HCEC 1CT (cell line): ENCODE data around the gene GRIK3.

ENCODE experiments used
- DNase-seq: peaks from one replicate; pipeline ENCODE4 v3.0.0-alpha.2; 2017

GRIK3 gene

DNA sequence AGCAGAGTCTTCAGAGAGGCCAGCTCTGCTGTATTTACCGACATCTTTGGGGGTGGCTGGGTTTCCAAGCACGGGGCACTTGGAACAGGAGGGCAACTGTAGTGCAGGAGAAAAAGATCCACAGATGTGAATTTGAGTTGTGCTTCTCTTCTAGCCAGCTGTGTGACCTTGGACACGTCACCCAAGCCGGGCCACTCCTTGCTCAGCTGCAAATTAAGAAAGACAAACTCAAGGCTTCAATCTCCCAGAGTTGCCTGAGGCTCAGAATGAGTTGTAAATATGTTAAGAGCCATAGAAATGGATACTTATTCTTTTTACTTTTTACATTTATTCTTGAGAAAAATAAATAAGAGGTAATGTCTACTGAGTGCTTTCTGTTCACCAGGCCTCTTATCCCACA lies 24.3 kb downstream of the GRIK3 start:
- DNase-seq, result no peak

DNA sequence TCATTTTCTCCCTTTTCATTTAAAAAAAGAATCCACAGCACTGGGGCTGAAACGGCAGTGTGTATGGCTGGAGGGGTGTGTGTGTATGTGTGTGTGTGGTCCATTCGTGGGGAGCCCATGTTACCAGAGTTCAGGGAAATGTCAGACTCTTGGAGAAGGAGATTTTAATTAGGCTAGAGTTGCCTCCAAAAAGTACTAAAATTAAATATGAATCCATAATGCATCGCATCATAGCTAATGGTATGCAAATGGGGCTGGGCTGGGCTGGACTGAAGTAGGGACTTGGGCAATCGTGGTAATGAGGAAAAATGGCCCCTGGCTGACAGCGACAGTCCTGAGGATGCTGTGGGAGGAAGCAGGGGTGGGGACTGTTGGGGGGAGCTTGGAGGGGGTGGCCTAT lies 24.8 kb downstream of the GRIK3 start:
- DNase-seq, result no peak

DNA sequence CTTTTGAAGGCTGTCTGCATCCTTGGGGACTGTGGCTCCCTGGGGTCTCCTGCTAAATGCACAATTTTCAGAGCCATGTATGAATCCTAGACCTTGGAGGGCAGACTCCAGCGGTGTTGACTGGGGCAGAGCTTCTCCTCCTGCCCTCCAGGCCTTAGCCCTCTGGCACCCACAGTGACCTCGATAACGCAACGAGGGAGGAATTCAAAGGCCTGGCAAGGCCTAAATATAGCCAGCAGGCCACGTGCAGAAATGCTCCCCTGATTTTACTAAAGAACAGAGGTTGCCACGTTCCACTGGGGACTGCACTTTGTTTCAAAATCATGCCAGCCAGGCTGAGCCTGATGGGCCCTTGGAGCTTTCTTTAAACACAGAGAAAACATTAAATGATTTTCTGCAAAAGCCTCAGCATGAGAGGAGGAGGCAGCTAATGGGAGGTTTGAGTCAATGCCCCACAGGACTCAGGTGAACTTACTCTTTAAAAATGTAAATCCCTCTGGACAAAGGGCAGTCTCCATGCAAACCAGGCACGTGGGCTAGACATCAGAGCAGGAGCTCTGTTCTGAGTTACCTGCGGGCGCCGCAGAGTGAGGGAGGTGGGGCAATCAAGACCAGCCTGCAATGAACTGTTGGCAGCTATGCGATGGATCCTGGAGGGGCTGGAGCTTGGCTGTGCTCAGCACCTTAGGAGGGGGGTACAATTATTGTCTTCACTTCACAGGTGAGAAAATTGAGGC lies 28.0 kb downstream of the GRIK3 start:
- no peak for DNase-seq

DNA sequence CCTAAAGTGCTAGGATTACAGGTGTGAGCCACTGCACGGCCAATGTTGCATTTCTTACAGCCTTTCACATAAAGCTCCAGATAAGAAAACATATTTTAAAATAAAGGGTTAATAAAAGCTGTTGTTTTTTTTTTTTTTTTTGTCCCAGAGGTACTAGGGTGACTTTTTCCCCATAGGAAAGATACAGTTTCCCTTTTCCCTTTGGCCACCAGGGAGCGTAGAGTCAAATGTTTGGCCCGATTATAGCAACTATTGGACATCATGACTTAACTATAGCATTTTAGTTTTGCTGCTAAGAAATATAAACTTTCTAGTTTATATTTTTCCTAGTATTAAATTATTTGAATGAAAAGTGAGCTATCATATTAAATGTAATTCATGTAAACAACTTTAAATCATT lies 31.4 kb downstream of the GRIK3 start:
- no peak for DNase-seq

DNA sequence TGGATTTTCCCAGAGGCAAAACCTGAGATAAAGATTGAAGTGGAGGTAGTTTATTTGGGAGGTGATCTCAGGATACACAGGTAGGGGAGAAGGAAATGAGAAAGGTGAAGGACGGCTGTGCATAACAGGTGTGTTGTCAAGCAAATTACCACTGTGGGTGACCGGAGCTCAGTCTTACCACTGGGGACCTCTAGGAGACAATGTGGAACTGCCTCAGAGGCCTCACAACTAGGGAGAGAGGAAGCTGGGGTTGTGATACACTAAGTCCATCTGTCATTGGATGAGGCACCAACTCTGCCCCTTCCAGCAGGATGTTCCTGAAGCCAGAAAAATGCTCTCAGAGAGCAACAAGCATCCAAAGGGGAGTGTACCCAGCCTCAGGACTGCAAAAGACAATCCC lies 32.6 kb downstream of the GRIK3 start:
- DNase-seq, result no peak

DNA sequence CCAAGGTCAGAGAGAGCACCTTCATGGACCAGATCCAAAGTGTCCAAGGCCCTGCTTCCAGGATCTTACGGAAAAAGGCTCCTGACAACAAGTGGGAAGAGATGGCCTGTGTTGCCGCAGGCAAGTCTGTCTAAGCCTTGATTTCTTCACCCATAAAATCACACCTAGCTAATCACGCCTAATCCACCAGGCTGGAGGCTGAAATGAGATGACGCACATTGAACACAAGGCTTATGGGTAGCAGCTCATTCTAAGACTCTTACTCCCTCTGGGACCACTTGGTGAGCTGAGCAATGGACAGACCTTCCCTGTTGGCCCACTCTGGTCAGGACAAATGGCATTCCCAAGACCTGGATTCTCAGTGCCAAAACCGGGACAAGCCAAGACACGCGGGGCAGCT lies 38.2 kb downstream of the GRIK3 start:
- no peak for DNase-seq

DNA sequence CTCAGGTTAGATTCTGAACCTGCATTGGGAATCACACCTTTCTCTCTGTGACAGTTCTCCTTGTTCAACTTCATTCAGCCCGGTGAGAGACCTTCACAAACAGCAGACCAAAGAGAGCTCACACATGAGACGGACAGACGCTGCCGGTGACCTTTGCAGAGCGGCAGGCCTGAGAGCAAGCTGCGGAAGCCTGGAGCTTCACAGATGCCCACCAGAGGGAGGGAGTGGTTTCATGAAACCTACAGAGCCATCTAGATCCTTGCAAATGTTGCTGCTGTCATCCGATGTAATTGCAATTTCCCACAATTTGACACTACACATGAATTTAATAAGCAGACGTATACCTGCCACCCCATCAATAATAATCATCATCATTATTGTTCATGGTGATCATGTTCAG lies 39.4 kb downstream of the GRIK3 start:
- DNase-seq, result no peak

DNA sequence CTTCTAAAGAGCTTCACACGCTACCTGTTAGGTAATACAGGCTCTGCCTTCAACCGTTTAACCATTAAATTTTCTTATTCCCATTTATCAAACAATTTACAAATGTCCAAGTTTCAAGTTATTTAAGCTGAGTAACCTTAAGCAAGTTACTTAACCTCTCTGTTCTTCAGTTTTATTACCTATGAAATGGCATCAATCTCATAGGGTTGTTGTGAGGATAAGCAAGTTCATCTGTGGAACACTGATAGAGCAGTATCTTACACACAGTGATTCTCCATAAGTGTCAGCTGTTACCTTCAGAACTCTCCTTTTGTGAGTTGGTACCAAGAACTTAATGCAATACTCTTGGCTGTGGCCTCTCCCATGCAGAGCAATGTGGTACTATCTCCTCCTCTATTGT lies 40.0 kb downstream of the GRIK3 start:
- no peak for DNase-seq

DNA sequence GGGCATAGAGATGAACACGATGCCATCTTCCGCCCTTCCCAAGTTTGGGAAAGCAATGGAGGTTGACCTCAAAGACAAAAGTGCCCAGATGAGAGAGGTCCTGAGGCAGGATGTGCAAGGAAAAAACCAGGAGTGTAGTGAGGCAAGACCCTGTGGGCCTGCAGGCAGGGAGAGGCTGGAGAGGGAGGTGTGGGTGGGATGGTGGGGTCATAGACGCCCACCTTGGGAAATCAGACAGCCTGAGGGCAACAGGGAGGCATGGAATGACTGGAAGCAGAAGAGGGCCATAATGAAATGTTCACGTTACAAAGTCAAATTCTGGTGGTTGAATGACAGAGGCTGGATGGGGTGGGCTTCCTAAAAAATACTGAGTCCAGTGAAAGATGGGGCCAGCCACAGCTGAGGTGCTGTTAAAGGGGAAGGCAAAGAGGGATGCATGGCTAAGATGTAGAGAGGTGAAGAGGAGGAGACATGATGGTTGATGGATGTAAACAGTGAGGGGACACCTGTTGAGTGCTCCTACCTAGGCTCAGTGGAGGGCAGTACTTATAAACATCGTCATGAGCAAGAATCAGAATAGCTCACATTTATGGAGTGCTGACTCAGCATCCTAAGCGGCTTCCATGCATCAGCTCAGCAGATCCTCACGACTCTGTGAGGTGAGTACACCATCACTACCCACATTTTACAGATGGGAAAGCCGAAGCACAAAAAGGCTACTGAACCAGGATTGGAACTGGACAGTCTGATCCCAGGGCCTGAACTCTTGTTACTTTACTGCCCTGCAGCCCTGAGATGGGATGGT lies 42.0 kb downstream of the GRIK3 start:
- no peak for DNase-seq

DNA sequence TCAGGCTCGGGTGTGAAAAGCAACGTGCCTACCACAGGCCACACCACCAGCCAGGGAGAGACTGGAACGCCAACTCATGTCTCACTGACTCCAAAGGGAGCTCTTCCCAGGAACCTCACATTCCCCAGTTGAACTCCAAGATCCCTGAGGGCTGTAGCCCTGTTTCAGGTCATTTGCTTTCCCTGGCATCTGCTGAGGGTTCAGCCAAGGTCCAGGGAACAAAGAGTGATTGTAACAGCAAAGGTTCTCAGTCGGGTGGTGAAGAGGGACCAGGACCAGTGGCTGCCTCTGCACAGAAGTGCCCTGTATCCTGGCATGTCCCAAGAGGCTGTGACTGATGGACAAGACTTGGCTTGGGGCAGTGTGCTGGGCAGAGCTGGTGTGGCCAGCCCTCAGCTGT lies 42.8 kb downstream of the GRIK3 start:
- no peak for DNase-seq

DNA sequence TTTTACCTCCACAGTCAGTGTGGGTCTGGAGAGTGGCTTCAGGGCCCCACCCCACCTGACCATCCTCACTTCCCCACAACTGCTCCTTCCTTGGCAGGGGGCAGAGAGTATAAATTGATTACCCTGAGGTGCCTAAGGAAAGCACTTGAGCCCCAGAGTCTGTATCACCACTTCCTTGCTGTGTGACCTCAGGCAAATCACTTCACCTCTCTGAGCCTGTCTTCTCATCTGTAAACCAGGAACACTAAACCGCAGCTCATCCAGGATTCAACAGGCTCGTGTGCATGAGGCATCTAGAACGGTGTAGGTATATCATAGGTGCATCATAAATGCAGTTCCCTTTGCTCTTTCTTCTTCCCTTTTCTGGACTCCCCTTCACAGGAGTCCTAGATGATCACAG lies 43.4 kb downstream of the GRIK3 start:
- no peak for DNase-seq

DNA sequence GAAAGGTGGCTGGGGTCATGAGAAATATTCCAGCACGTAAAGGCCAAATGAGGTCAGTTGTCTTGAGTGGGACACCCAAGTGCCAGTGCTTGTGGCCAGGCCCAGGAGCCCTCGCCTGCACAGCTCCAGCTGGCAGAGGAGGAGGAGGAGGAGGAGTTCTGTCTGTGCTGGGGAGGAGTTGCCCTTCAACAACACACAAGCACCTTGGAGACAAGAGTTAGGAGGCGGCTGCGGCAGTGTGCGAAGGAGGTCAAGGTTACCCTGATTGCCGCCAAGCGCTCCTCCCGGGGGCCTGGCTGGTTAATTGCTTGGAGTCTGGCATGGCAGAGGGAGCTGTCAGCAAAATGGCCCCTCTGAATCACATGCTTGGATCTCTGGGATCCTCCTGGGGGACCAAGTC lies 45.1 kb downstream of the GRIK3 start:
- DNase-seq, result no peak

DNA sequence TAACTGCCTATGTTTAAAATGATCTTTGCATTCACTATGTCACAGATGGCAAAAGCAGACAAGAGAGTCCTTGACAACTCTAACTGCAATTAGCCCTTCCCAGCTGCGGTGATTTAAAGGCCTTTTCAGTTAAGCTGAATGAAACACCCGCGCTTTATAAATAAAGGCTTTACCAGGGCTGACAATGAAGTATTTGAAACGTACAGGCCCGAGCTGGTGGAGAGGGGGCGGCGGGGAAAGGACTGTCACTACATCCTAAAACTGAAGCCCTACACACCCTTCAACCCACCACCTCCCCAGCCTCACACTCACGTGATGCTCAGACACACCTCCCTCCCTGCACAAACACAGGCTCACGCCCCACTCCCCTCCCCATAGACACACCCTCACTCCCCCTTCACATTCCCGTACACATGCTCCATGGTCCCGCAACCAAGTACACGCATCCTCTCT lies 45.5 kb downstream of the GRIK3 start:
- no peak for DNase-seq

DNA sequence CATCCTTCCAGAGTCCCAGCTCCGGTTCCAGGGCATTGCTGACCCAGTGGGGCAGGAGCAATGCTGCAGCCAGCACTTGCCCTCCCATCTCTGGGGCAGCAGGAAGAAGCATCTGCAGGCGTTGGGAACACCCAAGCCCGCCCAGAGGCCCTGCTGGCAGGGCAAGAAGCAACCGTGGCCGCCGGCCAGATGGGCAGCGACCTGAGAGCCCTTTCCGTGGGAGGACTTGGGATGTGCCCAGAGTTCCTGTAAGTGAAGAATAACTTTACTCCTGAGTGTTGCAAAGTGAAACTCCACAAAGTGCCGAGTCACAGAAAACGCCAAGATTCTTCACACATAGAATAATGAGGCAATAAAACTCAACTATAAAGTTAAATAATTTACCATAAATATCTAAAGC lies 46.0 kb downstream of the GRIK3 start:
- DNase-seq, result no peak

DNA sequence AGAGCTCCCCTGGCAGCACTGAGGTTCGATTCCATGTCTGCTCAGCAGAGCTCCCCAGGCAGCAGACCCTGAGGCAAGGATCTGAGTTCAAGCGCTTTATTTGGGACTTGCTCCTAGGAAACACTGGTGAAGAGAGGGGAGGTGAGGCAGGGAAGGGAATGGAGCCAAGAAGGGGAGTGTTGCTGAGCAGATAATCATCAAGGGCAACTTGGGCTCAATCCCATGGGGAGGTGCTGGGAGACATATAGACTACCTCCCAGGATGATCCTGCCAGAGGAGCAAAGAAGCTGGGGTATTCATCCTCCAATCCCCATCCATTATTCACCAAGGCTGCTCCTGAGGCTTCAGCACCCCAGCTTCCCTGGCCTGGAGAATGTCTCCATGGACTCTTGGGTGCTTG lies 47.0 kb downstream of the GRIK3 start:
- DNase-seq, result no peak

DNA sequence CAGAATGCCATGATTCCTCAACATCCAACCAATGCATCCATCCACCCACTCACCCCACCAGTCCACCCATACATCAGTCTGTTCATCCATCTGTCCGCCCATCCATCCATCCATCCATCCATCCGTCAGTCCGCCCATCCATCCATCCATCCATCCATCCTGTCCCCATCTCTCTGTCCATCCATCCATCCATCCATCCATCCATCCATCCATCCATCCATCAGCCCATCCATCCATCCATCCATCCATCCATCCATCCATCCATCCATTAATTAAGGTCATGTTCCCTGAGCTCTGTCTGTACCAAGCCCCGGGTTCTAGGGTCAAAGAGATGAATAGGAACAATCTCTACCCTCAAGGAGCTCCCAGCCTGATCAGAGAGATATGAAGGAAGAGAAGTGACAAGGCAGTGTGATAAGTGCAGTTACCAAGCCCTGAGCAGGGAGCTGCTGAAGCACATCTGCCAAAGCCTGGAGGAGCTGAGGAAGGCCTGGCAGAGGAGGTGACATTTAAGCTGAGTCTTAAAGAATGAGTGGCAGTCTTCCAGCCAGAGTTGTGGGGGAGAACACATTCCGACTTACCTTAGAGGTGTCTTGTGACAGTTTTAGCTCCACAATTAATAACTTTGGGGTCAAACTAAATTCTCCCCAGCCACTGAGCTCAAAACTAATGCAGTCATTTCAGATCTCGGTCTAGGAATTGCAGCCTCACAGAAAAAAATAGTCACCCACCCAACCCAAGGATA lies 47.9 kb downstream of the GRIK3 start:
- DNase-seq, result no peak

DNA sequence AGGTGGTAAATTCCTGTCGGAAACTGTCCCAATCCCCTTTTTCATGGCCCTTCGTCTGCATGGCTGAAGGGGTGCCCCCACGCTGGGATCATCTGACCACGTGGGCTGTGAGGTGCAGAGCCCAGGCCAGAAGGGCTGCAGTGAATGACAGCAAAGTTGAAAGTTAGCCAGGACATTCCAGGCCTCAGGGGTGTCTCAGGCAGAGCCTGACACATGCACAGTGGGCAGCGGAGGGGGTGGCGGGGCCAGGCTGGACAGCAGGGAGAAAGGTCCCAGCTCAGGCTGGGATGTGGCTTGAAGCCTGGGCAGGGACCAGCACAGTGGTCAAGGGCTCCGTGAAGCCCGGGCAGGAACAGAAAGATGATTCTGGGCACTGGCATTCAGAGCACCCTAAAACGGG lies 49.6 kb downstream of the GRIK3 start:
- DNase-seq, result no peak

DNA sequence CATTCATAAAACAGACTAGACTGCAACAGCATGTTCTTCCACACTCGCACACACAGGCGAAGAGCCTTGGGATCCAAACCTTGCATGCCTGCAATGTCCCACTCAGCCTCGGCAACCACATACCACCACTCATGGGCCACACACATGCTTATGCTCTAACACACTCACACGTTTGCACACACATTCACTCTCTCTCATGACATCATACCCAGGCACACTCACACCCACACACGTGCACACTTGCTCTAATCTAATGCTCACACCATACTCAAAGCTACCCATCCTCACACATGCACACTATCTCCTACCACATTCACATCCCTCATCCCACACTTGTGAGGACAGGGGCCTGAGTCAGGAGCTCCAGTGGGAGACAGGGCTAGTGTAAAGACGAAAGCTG lies 50.3 kb downstream of the GRIK3 start:
- no peak for DNase-seq

DNA sequence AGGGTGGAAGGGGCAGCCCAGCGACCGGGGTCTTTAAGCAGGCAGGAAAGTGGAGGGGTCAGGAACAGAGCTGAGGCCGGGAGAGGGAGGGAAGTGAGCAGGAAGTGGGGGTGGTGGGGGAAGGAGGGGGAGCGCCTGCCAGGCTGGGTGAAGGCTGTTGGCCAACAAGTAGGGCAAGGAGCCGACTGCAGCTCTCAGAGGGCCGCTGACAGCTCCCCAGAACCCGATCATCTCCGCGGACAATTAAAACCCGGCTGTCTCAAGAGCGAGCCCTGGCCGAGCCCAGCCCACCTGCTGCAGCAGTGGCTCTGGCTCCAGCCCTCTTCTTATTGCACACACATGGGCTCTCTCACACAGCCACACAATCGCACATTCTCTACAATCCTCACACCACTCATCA lies 51.6 kb downstream of the GRIK3 start:
- no peak for DNase-seq

DNA sequence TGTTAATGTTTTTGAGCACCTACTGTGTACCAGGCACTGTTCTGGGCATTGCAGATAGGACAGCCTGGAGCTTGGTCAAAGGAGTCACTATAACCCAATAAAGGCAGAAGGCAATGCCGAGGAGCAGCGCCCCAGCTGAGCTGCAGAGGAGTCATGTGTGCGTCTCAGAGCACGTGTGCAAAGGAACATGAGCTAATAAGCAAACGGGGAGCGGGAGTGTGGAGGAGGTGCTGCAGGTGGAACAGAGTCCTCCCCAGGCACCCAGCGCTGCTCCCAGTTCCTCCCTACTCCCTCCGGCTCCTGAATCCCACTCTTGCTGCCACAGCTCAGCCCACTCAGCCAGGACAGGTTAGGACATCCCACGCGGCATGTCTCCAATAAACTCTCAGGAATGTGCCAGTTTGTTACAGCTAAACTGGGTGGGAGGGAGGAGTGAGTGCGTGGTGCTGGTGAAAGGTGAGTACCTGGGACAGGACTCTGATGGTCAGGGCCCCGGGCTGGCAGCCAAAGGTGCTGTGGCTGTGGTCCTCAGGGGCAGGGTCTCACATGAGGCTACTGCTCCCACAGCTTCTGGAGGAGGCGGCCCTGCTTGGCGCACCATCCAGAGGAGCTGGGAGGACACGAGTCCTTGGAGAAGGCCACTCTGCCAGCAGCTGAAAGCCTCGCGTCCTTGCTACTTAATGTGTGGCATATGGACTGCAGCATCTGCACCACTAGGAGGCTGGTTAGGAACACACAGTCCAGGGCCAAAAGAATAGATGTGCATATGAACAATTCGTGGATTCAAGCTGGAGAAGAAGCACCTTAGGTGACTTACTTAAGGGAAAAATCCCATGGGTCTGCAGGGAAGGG lies 52.3 kb downstream of the GRIK3 start:
- no peak for DNase-seq

DNA sequence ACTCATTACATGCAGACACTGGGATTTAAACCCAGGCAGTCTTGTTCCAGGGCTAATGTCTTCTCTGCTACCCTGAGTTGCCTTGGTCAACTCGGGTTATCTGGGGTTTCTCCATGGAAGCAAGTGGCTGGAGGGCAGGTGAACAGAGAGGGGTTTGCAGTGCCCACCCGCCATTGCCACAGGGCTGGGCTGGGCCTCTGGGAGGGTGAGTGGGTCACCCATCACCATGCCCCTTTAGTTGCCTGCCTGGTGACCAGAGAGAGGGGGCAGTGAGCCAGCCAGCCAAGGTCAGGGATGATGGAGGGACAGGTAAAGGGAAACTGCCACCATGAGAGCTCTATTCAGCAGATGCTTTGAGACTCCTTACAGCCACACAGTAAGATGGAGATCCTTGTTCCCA lies 53.2 kb downstream of the GRIK3 start:
- no peak for DNase-seq

DNA sequence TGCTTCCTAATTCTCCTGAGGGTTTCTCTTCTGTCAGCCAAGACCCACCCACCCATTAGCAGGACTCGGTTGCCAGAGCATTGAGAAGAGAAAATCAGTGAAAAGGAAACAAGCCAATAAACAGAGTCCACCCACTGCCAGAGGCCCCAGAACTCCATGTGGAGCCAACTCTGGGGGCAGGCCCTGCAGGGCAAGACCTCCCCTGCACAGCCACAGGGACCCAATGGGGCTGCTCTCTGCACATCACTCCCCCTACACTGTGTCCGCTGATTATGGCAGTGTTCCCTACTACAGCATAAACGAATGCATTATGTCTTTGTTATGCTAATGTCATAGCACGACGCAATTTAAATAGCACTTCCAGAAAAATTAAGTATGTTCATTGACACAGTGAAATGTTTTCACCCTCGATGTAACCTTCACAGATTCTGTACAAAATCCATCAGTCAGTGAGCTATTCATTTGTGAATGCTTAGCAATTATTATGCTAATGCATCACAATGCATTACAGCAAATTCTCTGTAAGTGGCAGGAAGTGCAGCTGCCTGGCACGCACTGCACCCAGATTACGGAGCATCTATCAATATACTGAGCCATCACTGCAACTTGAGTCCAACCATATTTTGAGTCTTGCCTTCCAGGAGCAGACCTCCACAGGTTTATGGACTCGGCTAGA lies 56.4 kb downstream of the GRIK3 start:
- no peak for DNase-seq
